Central memory CD4-positive, alpha-beta T cell (primary cell): Measurements from ENCODE around the gene MOK.

Experiments used
- DNase-seq: peaks from one replicate; pipeline ENCODE4 v3.0.0; 2022

MOK gene

DNA sequence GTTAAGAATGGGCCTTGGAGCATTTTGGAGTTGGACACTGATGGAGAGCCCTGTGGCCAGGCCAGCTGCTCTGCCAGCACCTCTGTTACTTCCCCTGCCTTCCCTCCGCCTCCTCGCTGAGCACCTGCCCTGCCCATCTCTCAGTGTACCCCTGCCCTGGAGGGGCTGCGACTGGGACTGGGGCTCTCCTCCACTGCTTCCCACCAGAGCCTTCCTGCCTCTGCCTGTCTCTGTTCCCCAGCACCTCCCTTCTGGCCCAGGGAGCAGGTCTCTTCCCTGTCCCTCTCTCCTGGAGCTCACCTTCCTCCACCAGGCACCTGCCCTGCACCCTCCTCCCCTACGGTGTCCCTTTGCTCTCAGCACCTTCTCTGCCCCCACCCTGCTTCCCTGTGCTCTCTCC, 103.2 kb downstream of the MOK start:
- DNase-seq = no peak

- peak; percentile 28 for DNase-seq
Measured at GRCh38 chr14:102201353-102201738, 103.6 kb downstream of the MOK start.

GRCh38 chr14:102200690-102201352, 104.1 kb downstream of the MOK start:
- peak; percentile 41 for DNase-seq

DNA sequence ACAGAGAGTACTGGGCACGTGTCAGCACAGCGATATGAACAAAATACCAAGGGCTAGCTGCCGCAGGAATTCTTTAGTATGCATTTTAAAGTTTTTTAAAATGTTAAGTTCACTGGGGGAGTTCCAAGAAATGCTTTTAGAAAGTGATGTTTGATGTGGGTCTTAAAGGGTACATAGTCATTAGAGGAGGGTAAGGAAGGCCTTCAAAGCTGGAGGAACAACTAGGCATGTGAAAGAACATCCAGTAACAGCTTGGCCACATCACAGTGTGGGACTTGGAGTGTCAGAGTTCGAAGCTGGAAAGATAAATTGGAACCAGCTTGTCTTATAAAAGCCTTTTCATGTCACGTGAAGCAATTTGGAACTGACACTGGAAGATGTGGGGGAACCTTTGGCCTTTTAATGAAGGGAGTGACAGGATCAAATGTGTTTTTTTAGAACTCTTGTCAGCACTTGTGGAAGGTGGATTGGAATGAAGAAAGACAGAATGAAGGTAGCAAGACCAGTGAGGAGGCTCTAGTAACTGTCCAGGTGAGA, 107.6 kb downstream of the MOK start:
- DNase-seq = no peak

- DNase-seq = no peak
Measured at GRCh38 chr14:102196902-102197230, 108.1 kb downstream of the MOK start.

GRCh38 chr14:102196039-102196901, 108.7 kb downstream of the MOK start:
- no peak for DNase-seq

GRCh38 chr14:102195446-102195845, 109.5 kb downstream of the MOK start:
- no peak for DNase-seq

DNA sequence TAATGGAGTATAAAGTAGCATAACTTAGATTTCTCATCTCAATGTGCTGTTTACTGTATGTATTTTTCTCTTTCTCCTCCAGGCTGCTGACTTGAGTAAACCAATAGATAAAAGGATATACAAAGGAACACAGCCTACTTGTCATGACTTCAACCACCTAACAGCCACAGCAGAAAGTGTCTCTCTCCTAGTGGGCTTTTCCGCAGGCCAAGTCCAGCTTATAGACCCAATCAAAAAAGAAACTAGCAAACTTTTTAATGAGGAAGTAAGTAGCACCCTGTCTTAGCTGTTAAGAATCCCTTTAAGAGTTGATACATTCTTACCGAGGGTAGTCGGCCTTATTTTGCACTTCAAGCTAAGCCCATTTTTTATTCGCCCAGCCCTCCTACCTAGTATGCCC, 110.1 kb downstream of the MOK start:
- DNase-seq = no peak

DNA sequence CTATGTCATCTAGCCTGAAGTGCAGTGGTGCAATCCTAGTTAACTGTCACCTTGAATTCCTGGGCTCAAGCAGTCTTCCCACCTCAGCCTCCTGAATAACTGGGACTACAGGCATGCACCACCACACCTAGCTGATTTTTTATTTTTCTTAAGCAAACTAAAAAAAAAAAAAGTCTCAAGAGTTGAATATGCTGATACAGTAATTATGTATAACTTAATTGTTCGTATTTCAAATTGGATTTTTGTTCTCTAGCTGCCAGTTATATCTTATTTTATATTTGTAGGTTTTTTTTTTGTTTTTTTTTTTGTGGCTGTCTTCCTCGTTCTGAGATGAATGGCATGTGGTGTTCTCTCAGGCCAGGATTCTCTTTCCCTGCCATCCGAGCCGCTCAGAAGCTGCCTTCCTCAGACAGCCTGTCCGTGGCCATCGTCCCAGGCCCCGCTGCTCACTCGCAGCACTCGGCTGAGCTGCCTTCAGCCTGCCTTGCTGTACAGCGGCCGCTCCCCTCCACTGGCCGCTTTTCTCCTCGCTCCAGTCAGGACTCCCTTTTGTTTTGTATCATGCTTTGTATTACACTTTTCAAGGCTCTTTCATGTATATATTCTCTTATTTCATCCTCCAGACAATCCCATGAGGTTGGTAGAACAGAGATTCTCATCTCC, 112.0 kb downstream of the MOK start:
- no peak for DNase-seq

DNA sequence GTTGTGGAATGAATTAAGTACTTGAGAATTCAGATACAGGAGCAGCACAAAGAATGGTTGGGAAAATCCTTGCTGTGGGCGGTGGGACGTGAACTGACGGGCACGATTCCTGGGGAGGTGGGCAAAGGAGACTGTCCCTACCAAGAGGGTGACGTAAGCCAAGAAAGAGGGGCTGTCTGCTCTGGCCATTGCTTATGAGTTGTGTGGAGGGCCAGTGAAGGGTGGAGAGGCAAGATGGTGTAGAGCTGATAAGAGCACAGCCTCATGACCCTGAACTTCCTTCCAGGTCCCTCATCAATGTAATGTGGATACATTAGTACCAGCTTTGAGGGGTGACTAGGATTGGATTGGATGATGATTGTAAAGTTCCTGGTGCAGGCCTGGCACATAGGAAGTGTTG, 115.1 kb downstream of the MOK start:
- no peak for DNase-seq

GRCh38 chr14:102188187-102188586, 116.8 kb downstream of the MOK start:
- DNase-seq = no peak

DNA sequence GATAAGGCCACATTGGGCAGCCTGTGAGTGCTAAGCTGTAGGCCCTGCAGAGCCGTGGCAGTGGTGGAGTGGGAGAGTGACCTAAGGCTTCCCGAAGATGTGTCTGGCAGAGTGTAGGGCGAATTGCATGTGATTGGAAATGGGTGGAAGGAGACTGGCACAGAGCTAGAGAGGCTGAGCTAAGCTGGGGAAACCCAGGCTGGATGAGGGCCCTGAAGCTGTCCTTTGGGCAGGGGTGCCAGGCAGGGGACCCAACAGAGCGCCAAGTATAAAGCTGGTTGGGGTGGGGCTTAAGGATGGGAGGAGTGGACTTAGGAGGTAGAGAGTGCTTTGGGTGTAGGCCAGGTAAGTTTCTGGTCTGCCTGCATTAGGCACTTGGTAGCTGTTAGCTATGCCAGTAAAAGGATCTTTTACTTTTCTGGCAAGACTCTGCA, 117.4 kb downstream of the MOK start:
- no peak for DNase-seq

DNA sequence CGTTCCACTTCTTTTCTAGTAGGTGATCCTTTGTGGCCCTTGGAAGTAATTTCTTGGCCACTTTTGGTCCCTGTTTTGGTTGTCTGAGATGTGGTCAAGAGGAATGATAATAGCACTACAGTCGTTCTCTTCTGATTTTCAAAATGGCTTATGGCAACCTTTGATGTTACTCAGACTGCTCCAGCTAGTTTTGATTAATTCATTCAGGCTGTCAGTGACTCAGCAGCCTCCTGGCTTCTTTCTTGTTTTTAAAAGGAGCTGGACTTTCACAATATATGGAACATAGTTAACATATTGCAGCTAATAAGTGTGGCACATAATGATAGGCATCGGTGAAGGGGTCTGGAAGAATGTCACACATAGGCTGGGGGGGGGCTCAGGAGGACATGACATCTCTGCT, 117.9 kb downstream of the MOK start:
- DNase-seq = no peak

GRCh38 chr14:102185360-102185759, 119.6 kb downstream of the MOK start:
- no peak for DNase-seq

- DNase-seq = no peak
Measured at GRCh38 chr14:102184316-102185035, 120.5 kb downstream of the MOK start.

GRCh38 chr14:102183886-102184285, 121.1 kb downstream of the MOK start:
- DNase-seq = no peak

GRCh38 chr14:102182936-102183619, 121.9 kb downstream of the MOK start:
- DNase-seq = no peak

- no peak for DNase-seq
Measured at GRCh38 chr14:102182190-102182589, 122.8 kb downstream of the MOK start.

GRCh38 chr14:102181187-102181586, 123.8 kb downstream of the MOK start:
- DNase-seq = no peak

- DNase-seq = no peak
Measured at GRCh38 chr14:102180248-102180998, 124.5 kb downstream of the MOK start.
